ENCODE measurements around the gene GPHN.

GPHN gene

DNA sequence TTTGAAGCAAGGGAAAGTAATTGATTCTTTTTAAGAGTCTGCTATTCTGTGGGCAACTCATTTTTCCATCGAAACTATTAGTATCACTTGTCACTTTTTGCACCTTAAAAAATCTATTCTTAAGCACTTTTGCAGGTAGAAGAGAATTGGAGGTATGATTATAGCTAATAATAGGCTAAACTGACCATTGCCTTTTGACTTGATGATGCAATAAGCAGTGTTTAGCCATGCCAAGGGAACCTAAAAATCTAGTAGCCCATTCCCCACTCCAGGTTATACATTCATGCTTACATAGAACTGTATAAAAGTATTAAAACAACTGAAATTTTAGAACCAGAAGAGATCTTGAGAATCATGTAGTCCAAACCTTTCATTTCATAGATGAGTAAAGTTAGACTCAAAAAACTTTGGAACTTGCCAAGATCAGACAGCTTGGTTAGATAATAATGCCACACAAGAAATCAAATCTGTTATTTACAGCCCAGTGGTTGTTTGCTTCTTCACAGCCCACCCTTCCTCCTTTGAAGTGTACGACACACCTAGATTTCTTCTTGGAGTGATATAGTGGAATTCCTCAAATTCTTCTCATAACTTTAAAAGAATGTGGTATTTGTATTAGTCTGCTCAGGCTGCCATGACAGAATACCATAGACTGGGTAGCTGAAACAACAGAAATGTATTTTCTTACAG lies 659.6 kb downstream of the GPHN start:
- no peak for DNase-seq (ENCODE audit: low spot score)

DNA sequence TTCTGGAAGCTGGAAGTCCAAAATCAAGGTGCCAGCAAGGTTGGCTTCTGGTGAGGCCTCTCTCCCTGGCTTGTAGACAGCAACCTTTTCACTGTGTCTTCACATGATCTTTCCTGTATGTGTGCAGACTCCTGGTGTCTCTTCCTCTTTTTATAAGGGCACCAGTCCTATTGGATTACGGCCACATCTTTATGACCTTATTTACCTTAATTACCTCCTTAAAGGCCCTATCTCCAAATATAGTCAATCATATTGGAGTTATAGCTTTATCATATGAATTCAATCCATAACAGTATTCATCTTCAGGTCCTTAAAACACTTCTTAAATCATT lies 660.1 kb downstream of the GPHN start:
- DNase-seq (ENCODE audit: low spot score): no peak

DNA sequence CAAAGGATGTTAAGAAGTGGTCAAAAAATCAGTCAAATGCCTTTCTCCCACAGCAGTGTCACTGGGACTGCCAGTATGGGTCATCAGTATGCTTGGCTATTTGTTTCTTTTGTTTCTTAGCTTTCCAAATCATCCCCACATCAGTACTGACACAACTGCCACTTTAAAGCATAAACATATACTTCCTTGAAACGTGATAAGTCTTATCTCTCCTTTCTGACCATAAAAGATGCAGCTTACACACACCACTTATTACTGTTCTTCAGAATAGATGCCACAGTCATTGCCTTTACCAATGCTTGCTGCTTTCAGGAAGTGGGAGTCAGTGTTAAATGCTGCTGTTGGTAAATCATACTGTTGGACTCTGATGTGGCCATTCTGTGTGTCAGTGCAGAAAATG lies 662.7 kb downstream of the GPHN start:
- no peak for DNase-seq (ENCODE audit: low spot score)

- DNase-seq (ENCODE audit: low spot score): no peak
These were observed 664.1 kb downstream of the GPHN start for GRCh38 chr14:67172056-67172455.

- no peak for DNase-seq (ENCODE audit: low spot score)
These were observed 664.6 kb downstream of the GPHN start for GRCh38 chr14:67172520-67172919.

DNA sequence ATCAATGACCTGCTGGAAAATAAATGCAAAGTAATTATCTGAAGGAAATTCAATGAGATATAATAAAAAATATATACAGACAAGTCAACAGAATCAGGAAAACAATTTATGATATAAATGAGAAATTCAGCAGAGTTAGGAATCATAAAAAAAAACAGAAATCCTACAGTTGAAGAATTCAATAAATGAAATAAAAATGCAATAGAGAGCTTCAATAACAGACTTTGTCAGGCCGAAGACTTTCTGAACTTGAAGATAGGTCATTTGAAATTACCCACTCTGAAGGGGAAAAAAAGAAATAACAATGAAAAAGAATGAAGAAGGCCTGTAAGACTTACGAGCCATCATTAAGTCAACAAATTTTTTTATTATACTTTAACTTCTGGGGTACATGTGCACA lies 665.8 kb downstream of the GPHN start:
- no peak for DNase-seq (ENCODE audit: low spot score)

DNA sequence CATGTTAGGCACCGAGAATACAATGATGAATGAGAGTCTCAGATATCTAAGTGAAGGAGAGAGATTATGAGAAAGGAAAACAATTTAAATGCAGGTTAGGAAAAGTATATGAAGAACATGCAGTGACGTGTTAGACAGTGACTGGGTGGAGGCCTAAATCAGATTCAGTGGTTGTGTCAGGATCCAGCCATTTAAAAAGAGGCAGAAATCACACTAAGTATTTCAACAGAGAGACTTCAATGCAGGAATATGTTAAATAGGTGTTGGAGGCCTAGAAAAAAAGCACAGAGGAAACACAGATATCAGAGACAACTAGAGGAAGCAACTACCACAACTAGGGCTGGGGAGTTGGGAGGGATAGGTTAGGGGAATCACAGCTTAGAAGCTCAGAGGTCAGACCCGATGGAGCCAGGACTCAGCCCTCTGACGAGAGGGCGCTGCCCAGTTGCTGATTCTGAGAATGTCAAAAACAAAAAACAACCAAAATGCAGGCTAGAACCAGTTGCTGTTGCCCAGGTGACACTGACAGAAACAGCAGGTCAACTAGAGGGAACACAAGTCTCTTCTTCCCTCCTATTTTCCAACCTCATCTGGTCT lies 678.3 kb downstream of the GPHN start:
- DNase-seq (ENCODE audit: low spot score): no peak

- no peak for DNase-seq (ENCODE audit: low spot score)
These were observed 679.0 kb downstream of the GPHN start for GRCh38 chr14:67186789-67187584.

- DNase-seq (ENCODE audit: low spot score): no peak
These were observed 679.9 kb downstream of the GPHN start for GRCh38 chr14:67187826-67188225.

DNA sequence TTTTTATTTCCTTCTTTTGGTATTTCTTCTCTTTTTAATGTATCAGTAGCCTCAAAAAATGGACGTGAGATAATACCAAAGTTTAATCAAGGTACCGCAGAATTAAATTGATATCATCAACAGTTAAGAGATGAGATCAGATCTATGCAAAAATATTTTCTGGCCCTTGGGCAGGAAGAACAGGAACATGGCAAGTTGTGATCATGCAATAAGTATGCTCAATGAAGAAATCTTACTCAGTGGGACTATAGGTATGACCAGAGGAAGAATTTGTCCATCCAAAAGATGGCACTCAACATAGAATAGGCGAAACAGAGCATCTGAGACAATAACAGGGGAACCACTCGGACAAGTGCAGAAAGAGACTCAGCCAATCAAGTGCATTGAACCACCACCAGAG lies 680.4 kb downstream of the GPHN start:
- no peak for DNase-seq (ENCODE audit: low spot score)

DNA sequence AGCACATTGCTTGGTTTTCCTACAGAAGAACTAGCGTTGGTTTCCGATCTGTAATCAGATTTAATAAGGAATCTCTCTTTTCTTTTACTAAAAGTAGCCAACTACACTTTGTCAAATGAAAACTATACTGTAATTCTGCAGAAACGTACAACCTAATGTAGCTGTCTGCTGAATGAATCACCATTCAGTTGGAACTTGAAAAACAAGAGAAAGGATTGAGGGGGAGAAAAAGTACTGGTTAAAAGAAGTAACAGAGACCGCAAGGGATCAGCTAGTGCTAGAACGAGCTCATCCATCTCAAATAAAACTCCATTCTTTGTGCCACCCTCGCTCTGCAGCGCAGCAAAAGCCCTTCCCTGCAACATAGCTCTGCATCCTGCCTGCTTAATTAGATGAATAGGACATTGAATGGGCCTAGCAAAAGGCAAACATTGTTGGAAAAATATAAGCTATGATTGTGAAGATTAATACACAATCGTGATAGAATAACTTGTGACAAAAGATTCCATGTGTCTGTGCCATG lies 683.9 kb downstream of the GPHN start:
- DNase-seq (ENCODE audit: low spot score): no peak

- no peak for DNase-seq (ENCODE audit: low spot score)
These were observed 684.4 kb downstream of the GPHN start for GRCh38 chr14:67192366-67192765.

DNA sequence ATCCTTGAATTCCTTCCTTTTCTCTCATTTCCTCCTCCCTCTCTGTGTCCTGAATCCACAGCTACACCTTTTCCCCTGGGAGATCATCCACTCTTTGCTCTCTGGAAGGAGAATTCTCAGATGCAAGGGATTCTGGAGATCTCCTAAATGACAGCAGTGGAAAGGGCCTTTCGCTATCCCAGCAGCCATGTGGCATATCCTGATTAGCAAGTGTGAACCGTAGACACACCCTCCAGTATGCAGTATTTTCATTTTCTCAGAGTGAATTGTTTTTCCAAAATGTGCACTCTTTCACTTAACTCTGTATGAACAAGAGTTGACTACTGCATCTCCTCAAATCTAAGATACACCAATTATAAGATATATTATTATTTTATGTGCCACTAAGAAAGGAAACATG lies 687.3 kb downstream of the GPHN start:
- DNase-seq (ENCODE audit: low spot score): no peak

DNA sequence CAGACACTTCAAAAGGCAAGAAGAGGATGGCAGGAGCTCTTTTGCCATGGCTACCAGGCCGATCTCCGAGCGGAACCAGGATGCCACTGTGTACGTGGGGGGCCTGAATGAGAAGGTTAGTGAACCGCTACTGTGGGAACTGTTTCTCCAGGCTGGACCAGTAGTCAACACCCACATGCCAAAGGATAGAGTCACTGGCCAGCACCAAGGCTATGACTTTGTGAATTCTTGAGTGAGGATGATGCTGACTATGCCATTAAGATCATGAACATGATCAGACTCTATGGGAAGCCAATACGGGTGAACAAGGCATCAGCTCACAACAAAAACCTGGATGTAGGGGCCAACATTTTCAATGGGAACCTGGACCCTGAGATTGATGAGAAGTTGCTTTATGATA lies 691.1 kb downstream of the GPHN start:
- no peak for DNase-seq (ENCODE audit: low spot score)

GRCh38 chr14:67207810-67208209 lies 699.9 kb downstream of the GPHN start:
- DNase-seq (ENCODE audit: low spot score): no peak

DNA sequence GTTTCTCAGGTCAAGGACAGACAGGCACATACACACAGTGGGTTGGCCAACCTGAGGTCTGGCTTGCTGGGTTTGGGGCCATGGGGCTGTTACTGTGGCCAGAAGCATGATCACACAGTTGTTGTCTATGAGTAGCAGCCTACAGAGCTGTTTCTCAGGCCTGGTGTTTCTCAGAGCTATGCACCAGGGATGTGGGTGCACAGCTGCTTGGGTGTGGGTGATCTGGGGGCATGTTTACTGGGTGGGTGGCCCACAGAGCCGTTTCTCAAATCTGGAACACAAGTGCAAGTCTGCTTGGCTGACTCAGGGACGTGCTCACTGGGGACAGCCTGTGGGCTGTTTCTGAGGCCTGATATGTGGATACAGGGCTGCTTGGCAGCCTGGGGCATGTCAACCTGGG lies 710.2 kb downstream of the GPHN start:
- no peak for DNase-seq (ENCODE audit: low spot score)

DNA sequence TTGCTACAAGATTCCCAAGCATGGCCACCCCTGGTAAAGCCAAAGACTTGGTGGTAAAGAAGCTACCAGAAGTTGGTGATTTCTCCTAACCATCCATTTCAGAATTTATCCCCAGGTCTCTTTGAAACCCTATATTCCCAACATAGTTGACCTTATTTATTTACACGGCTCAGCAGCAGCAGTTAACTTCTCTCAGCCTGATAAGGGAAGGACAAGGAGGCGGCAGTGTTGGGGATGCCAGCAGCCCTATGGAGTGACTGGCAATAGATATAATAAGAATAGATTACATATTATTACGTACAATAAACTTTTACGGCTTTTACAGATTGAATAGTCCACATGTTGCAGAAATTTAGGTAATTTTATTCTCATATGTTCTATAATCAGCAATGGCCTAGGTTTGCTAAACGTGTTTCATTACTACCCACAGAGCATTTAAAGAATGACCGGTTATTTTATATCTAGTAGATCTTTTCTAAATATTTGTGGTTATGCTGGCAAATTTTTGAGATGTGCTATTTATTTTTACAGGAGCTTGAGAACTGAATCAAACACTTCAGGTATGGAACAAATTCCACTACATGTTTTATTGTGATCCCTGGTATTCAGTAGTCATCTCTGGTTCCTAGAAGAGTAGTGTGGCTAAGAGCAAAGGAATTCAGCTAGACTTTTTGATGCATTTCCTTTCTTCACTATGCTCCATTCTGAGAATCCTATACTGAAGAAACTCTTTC lies 713.5 kb downstream of the GPHN start:
- no peak for DNase-seq (ENCODE audit: low spot score)

- no peak for DNase-seq (ENCODE audit: low spot score)
These were observed 714.0 kb downstream of the GPHN start for GRCh38 chr14:67221982-67222328.

DNA sequence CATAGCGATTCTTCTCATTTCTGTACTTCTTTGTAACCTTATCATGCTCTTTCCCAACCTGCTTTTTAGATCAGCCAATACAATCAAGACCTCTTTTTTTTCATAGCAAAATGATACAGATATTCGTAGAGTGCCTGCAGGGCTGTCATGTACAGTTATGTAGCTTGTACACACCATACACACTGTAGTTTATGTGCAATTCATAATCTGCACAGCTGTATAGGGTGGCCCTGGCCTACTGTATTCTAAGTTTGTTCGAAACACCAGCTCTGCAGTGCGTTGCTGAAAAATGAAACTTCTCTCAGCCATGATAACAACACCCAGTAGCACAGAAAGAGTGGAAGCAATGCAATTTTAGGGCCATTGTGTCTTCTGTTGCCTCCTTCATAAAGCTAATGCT lies 717.6 kb downstream of the GPHN start:
- no peak for DNase-seq (ENCODE audit: low spot score)

GRCh38 chr14:67228325-67228984 lies 720.5 kb downstream of the GPHN start:
- no peak for DNase-seq (ENCODE audit: low spot score)
